H1 (cell line): ENCODE measurements around the gene PFN2.

Experiments used
- EGR1 ChIP-seq: IDR thresholded peaks from 2 replicates; pipeline ENCODE4 v1.6.1; 2011; ENCODE audit warnings: low read depth, low read length, borderline replicate concordance
- FOSL1 ChIP-seq: IDR thresholded peaks from 2 replicates; pipeline ENCODE4 v1.6.1; 2011; ENCODE audit warnings: mild to moderate bottlenecking, low read depth, low read length, moderate library complexity; ENCODE audit not compliant: insufficient read depth
- HDAC2 ChIP-seq, 2 experiments: fragments of 300-600 bp in 1 of 2; sonication (generic) in 1 of 2; IDR thresholded peaks; 2 replicates each; pipeline ENCODE4 v1.6.1; 2011 to 2012; ENCODE audit warnings: low read depth in 2 of 2, low read length in 2 of 2, mild to moderate bottlenecking in 2 of 2, moderate library complexity in 2 of 2, borderline replicate concordance in 1 of 2, inconsistent platforms in 1 of 2
- POLR2A ChIP-seq, 2 experiments: IDR thresholded peaks; 1 replicate in 1 of 2; 2 replicates in 1 of 2; pipeline ENCODE4 v1.6.1; 2011; ENCODE audit warnings: low read depth in 2 of 2, low read length in 2 of 2, mild to moderate bottlenecking in 2 of 2; ENCODE audit errors: control extremely low read depth in 1 of 2
- SP2 ChIP-seq: IDR thresholded peaks from 2 replicates; pipeline ENCODE4 v1.6.1; 2012; ENCODE audit warnings: mild to moderate bottlenecking, low read length, inconsistent platforms
- TAF1 ChIP-seq: IDR thresholded peaks from 2 replicates; pipeline ENCODE4 v1.6.1; 2011; ENCODE audit warnings: mild to moderate bottlenecking, low read depth, low read length
- TF ChIP-seq, protein P1 (sequence below), 3 experiments: IDR thresholded peaks; 1 replicate in 2 of 3; 2 replicates in 1 of 3; pipeline versions ENCODE4 v1.5.1 to v1.6.1; 2011; ENCODE audit warnings: low read length in 3 of 3, mild to moderate bottlenecking in 3 of 3, inconsistent platforms in 2 of 3, low read depth in 1 of 3, moderate library complexity in 1 of 3; ENCODE audit not compliant: insufficient read depth in 1 of 3; ENCODE audit errors: control extremely low read depth in 1 of 3

DNA sequence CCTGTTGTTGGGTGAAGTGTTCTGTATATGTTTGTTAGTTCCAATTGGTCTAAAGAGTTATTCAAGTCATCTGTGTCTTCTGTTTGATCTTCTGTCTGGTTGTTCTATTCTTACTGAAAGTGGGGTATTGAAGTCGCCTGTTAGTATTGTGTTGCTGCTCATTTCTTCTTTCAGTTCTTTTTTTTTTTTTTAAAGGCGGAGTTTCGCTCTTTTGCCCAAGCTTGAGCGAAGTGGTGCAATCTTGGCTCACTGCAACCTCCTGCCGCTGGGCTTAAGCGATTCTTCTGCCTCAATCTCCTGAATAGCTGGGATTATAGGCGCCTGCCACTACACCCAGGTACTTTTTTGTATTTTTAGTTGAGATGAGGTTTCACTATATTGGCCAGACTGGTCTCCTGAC, 23.5 kb downstream of the PFN2 start:
- TF ChIP-seq EGR1, result no peak
- no peak for TF ChIP-seq FOSL1
- no peak for TF ChIP-seq SP2
- TF ChIP-seq TAF1, result no peak
- TF ChIP-seq, protein P1, sequence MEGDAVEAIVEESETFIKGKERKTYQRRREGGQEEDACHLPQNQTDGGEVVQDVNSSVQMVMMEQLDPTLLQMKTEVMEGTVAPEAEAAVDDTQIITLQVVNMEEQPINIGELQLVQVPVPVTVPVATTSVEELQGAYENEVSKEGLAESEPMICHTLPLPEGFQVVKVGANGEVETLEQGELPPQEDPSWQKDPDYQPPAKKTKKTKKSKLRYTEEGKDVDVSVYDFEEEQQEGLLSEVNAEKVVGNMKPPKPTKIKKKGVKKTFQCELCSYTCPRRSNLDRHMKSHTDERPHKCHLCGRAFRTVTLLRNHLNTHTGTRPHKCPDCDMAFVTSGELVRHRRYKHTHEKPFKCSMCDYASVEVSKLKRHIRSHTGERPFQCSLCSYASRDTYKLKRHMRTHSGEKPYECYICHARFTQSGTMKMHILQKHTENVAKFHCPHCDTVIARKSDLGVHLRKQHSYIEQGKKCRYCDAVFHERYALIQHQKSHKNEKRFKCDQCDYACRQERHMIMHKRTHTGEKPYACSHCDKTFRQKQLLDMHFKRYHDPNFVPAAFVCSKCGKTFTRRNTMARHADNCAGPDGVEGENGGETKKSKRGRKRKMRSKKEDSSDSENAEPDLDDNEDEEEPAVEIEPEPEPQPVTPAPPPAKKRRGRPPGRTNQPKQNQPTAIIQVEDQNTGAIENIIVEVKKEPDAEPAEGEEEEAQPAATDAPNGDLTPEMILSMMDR (IDR thresholded peaks at IDR 0.05; ENCODE audit: control extremely low read depth in 1 of 3, insufficient read depth in 1 of 3, low read depth in 1 of 3, low read length in 3 of 3), result no peak
- no peak for TF ChIP-seq HDAC2 (IDR thresholded peaks at IDR 0.05; ENCODE audit: borderline replicate concordance in 1 of 2, low read depth in 2 of 2, low read length in 2 of 2)
- TF ChIP-seq POLR2A (IDR thresholded peaks at IDR 0.05; ENCODE audit: control extremely low read depth in 1 of 2, low read depth in 2 of 2, low read length in 2 of 2), result no peak
